ENCODE results near the gene GFRA1. TPM values are rescaled to one million over a fixed set of nuclear protein-coding genes. Genes with fewer than 3 reads are reported as not detected.
"Not testable (repeated sequence)": the region's sequence is repeated elsewhere in the genome, so short reads cannot be mapped to it uniquely, and the experiment has no call there.

Gene GFRA1
- total and polyA plus RNA-seq, 8 donors: 0.29 to 83.2 (median 4.6) TPM

GRCh38 chr10:116053910-116054309 is 219.1 kb downstream of the GFRA1 start:
- Histone ChIP-seq H3K36me3 (no peaks in the 10 kb centered on the region), H3K4me3 (no peak overlapping the region), H3K27ac (no peak overlapping the region), H3K4me1 (no peaks in the 10 kb centered on the region), H3K9me3 (no peaks in the 10 kb centered on the region), H3K27me3 (no peaks in the 10 kb centered on the region)
- no peak for TF ChIP-seq EP300 (IDR thresholded peaks at IDR 0.05)
- TF ChIP-seq POLR2AphosphoS5 (IDR thresholded peaks at IDR 0.05): no peak
- no peak for TF ChIP-seq POLR2A (IDR thresholded peaks at IDR 0.05)
- no peak for TF ChIP-seq CTCF (IDR thresholded peaks at IDR 0.05)
- intact Hi-C loops (cut with DNase I; ENCODE audit: low total_unique reads): no loop called here
- no peak for DNase-seq
- WGBS, 5 donors: 69 to 78% (median 74%) methylated on average over 4 of the region's 4 CpGs

GRCh38 chr10:116053009-116053730 is 219.8 kb downstream of the GFRA1 start:
- H3K27me3 ChIP-seq; H3K36me3 ChIP-seq; intact Hi-C loops (cut with DNase I; ENCODE audit: low total_unique reads); H3K9me3 ChIP-seq; H3K4me3 ChIP-seq; H3K4me1 ChIP-seq; DNase-seq; H3K27ac ChIP-seq: not testable (repeated sequence)
- 75 to 95% (median 91%) methylated on average over 3 of the region's 3 CpGs for WGBS, 5 donors

- 91 to 100% (median 100%) methylated on average over 1 of the region's 3 CpGs for WGBS, 5 donors
- H3K4me1 ChIP-seq; H3K27ac ChIP-seq; DNase-seq; H3K27me3 ChIP-seq; intact Hi-C loops (cut with DNase I; ENCODE audit: low total_unique reads); H3K9me3 ChIP-seq; H3K36me3 ChIP-seq; H3K4me3 ChIP-seq: not testable (repeated sequence)
Measured at GRCh38 chr10:116052522-116052921, 220.5 kb downstream of the GFRA1 start.

- Histone ChIP-seq H3K4me1 (no peaks in the 10 kb centered on the region), H3K9me3 (no peaks in the 10 kb centered on the region), H3K27ac (no peak overlapping the region), H3K27me3 (no peaks in the 10 kb centered on the region), H3K4me3 (no peak overlapping the region), H3K36me3 (no peaks in the 10 kb centered on the region)
- no peak for DNase-seq
- TF ChIP-seq POLR2A (IDR thresholded peaks at IDR 0.05) (no peak), CTCF (IDR thresholded peaks at IDR 0.05) (no peak), EP300 (IDR thresholded peaks at IDR 0.05) (no peak), POLR2AphosphoS5 (IDR thresholded peaks at IDR 0.05) (no peak)
- WGBS, 5 donors: 78 to 90% (median 81%) methylated on average over 4 to 5 of the region's 5 CpGs
- intact Hi-C loops (cut with DNase I; ENCODE audit: low total_unique reads): no loop called here
Measured at GRCh38 chr10:116049974-116050304, 223.1 kb downstream of the GFRA1 start.

- H3K36me3 ChIP-seq: no peaks in the 10 kb centered on the region
- no peak for TF ChIP-seq POLR2A (IDR thresholded peaks at IDR 0.05)
- no peak for TF ChIP-seq POLR2AphosphoS5 (IDR thresholded peaks at IDR 0.05)
- no peak for TF ChIP-seq CTCF (IDR thresholded peaks at IDR 0.05)
- 73 to 86% (median 80%) methylated on average over 10 of the region's 10 CpGs for WGBS, 5 donors
- no peaks in the 10 kb centered on the region for H3K27me3 ChIP-seq
- intact Hi-C loops (cut with DNase I; ENCODE audit: low total_unique reads): no loop called here
- peak in 1 of 2 donors; percentile 19 for DNase-seq
- no peaks in the 10 kb centered on the region for H3K9me3 ChIP-seq
- H3K4me1 ChIP-seq: no peaks in the 10 kb centered on the region
- no peak overlapping the region for H3K4me3 ChIP-seq
- no peak overlapping the region for H3K27ac ChIP-seq
Measured at GRCh38 chr10:116049158-116049973, 223.6 kb downstream of the GFRA1 start.
